Erythroblast (primary cell): ENCODE measurements around the gene LACTBL1.
"Not testable (repeated sequence)": the region's sequence is repeated elsewhere in the genome, so short reads cannot be mapped to it uniquely, and the experiment has no call there.

Experiments
- DNase-seq, 2 experiments: peaks; one replicate each; lab custom pipeline; 2025; lab: John Stamatoyannopoulos, UW
- GATA1 ChIP-seq: IDR thresholded peaks from 2 replicates; pipeline ENCODE4 v1.6.1; 2011; ENCODE audit warnings: low read depth, mild to moderate bottlenecking, control low read depth, low read length, moderate library complexity
- POLR2A ChIP-seq: IDR thresholded peaks from 2 replicates; pipeline ENCODE4 v1.6.1; 2011; ENCODE audit warnings: mild to moderate bottlenecking, low read length

The LACTBL1 gene

GRCh38 chr1:22972760-22973159 is at the start of gene LACTBL1:
Gene LACTBL1 (minus strand): TSS chr1:22972866. CDS start chr1:22972316, 550 bp downstream.
- TF ChIP-seq POLR2A (no peak), GATA1 (no peak)
- no peak for DNase-seq

GRCh38 chr1:23021834-23022233 is 49.2 kb upstream of the LACTBL1 start:
- TF ChIP-seq GATA1 (no peak), POLR2A (no peak)
- no peak for DNase-seq

- TF ChIP-seq POLR2A (no peak), GATA1 (no peak)
- peak in 1 of 2 experiments; percentile 34 for DNase-seq
These were observed 48.2 kb upstream of the LACTBL1 start for GRCh38 chr1:23020706-23021405.

- DNase-seq = peak; percentile 74 to 79
- TF ChIP-seq POLR2A (no peak), GATA1 (no peak)
These were observed 47.4 kb upstream of the LACTBL1 start for GRCh38 chr1:23019863-23020625.

- peak; percentile 98 for DNase-seq
- no peak for TF ChIP-seq GATA1
- peak; percentile 95 for TF ChIP-seq POLR2A
These were observed 46.6 kb upstream of the LACTBL1 start, which contains the start of gene KDM1A for GRCh38 chr1:23019094-23019862. Gene KDM1A (plus strand): TSS chr1:23019468. CDS start chr1:23019597, 129 bp downstream.

GRCh38 chr1:23018661-23019093 is 46.0 kb upstream of the LACTBL1 start:
- TF ChIP-seq GATA1 = no peak
- no peak for TF ChIP-seq POLR2A
- DNase-seq = no peak

- no peak for DNase-seq
- no peak for TF ChIP-seq POLR2A
- no peak for TF ChIP-seq GATA1
These were observed 41.0 kb upstream of the LACTBL1 start for GRCh38 chr1:23013657-23014056.

GRCh38 chr1:23010025-23010424 is 37.4 kb upstream of the LACTBL1 start:
- DNase-seq = not testable (repeated sequence)

- TF ChIP-seq POLR2A (no peak), GATA1 (no peak)
- DNase-seq = no peak
These were observed 36.2 kb upstream of the LACTBL1 start for GRCh38 chr1:23008901-23009300.

- TF ChIP-seq POLR2A (no peak), GATA1 (no peak)
These were observed 34.4 kb upstream of the LACTBL1 start for GRCh38 chr1:23007106-23007505.

GRCh38 chr1:23004769-23005168 is 32.1 kb upstream of the LACTBL1 start:
- DNase-seq = not testable (repeated sequence)

More at GRCh38 chr1:23007106-23007505, 34.4 kb upstream of the LACTBL1 start:
- DNase-seq = no peak

GRCh38 chr1:23004112-23004511 is 31.4 kb upstream of the LACTBL1 start:
- TF ChIP-seq GATA1 = no peak
- TF ChIP-seq POLR2A = no peak

GRCh38 chr1:23002218-23002617 is 29.6 kb upstream of the LACTBL1 start:
- not testable (repeated sequence) for DNase-seq

More at GRCh38 chr1:23004112-23004511, 31.4 kb upstream of the LACTBL1 start:
- no peak for DNase-seq

GRCh38 chr1:23000133-23000532 is 27.5 kb upstream of the LACTBL1 start:
- DNase-seq = not testable (repeated sequence)

- not testable (repeated sequence) for DNase-seq
These were observed 24.9 kb upstream of the LACTBL1 start for GRCh38 chr1:22997528-22997927.
